ENCODE data around the gene WNT7B. TPM values are rescaled to one million over a fixed set of nuclear protein-coding genes. Genes with fewer than 3 reads are reported as not detected.

The WNT7B gene
- total RNA-seq, 4 donors from 2014 or later, result not detected

DNA sequence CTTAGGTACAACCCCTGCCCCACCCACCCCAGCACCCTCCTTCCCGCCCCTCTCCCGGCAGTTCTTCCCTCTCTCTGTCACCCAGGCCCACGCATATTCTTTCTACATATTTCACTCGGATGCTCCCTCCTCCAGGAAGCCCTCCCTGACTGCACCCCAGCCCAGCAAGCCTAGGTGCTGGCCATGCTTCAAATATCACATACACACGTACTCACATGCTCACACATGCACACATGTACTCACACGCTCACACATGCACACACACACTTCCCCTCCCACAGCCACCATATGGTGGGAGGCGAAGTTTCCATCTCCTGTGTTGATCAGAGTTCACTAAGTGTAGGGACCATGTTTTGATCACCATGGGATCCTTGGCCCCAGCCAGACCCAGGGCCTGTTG lies 90.4 kb downstream of the WNT7B start:
- TF ChIP-seq, protein P1, sequence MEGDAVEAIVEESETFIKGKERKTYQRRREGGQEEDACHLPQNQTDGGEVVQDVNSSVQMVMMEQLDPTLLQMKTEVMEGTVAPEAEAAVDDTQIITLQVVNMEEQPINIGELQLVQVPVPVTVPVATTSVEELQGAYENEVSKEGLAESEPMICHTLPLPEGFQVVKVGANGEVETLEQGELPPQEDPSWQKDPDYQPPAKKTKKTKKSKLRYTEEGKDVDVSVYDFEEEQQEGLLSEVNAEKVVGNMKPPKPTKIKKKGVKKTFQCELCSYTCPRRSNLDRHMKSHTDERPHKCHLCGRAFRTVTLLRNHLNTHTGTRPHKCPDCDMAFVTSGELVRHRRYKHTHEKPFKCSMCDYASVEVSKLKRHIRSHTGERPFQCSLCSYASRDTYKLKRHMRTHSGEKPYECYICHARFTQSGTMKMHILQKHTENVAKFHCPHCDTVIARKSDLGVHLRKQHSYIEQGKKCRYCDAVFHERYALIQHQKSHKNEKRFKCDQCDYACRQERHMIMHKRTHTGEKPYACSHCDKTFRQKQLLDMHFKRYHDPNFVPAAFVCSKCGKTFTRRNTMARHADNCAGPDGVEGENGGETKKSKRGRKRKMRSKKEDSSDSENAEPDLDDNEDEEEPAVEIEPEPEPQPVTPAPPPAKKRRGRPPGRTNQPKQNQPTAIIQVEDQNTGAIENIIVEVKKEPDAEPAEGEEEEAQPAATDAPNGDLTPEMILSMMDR (IDR thresholded peaks at IDR 0.05; ENCODE audit: low read depth), result no peak

DNA sequence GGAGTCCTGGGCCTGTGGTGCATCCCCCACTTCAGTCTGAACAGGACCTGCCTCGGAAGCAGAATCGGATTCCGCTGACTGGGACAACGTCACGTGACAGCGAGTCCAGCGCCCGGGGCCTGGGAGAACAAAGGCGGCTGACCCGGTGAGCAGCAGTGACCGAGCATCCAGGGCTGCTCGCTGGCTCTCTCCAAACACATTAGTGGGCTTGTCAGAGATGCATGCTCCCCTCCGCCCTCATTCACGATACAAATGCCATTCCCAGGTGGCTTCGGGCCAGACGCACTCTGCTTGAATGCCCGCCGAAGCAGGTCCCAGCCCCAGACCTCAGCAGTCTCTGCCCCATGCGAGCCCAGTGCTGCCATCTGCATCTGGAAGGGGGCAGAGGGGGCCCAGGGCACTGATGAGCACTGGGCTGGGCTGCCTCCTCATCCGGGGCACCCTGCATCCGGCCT lies 91.0 kb downstream of the WNT7B start:
- TF ChIP-seq, protein P1 (IDR thresholded peaks at IDR 0.05; ENCODE audit: low read depth), result no peak

DNA sequence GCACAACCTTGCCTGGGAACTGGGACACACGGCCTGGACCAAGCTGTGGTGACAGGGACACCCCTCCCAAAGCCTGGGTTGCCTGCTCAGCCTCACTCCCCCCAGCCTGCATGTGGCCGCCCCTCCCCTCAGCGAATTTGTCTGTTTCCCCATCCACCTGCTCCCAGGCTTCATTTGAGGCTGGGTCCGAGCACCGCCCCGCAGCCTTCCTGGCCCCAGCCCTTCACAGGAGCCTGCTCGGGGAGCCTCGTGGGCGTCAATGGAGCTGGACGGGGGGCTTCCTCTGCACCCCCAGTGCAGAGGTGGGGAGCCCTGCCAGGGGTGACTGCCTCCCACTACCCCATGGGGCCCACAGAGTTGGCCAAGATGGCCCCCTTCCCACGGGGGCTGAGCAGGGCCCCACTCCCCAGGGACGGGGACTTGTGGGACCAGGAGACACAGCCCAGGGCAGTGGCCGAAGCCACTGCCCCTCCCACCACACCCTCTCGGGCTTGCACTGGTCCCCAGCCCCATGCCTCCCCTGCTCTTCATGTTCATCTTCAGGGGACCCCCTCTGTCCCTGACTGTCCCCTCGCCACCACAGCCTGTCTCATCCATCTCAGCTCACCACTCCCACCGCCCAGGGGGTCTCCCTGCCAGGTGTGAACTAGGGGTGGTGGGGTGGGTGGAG lies 91.7 kb downstream of the WNT7B start:
- TF ChIP-seq, protein P1 (IDR thresholded peaks at IDR 0.05; ENCODE audit: low read depth), result no peak

- TF ChIP-seq, protein P1 (IDR thresholded peaks at IDR 0.05; ENCODE audit: low read depth), result no peak
Observed at GRCh38 chr22:45884201-45885062, 92.5 kb downstream of the WNT7B start.

DNA sequence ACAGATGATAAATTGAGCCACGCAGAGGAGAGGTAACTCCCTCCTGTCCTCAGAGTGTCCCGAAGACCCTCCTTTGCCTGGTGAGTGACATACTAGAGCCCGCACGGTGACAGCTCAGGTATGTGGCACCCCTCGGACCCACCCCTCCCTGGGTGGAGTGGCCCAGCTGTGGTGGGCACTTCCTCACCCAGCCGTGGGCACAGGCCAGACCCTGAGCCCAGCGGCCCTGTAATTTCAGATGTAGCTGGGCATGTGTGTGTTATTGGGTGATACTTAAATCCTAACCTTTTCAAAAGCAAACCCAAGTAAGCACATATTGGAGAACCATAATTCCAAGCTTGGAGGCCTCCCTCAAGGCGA lies 93.2 kb downstream of the WNT7B start:
- TF ChIP-seq, protein P1 (IDR thresholded peaks at IDR 0.05; ENCODE audit: low read depth), result no peak

GRCh38 chr22:45882881-45883810 lies 93.8 kb downstream of the WNT7B start:
- TF ChIP-seq, protein P1 (IDR thresholded peaks at IDR 0.05; ENCODE audit: low read depth), result no peak

All from subcutaneous adipose tissue (tissue), 4 donors.